ENCODE measurements around the gene ITGA11.

ITGA11 gene

GRCh38 chr15:68447976-68448755 lies 16.2 kb upstream of the ITGA11 start:
- no peak for DNase-seq (ENCODE audit: low read depth in 2 of 2)

- DNase-seq (ENCODE audit: low read depth in 2 of 2): no peak
These were observed 15.2 kb upstream of the ITGA11 start for GRCh38 chr15:68447209-68447608.

- DNase-seq (ENCODE audit: low read depth in 2 of 2): no peak
These were observed 13.4 kb upstream of the ITGA11 start for GRCh38 chr15:68445351-68445750.

GRCh38 chr15:68444336-68444735 lies 12.4 kb upstream of the ITGA11 start:
- DNase-seq (ENCODE audit: low read depth in 2 of 2): no peak

GRCh38 chr15:68442903-68443302 lies 10.9 kb upstream of the ITGA11 start:
- DNase-seq (ENCODE audit: low read depth in 2 of 2): no peak

GRCh38 chr15:68442041-68442440 lies 10.1 kb upstream of the ITGA11 start:
- DNase-seq (ENCODE audit: low read depth in 2 of 2): no peak

- DNase-seq (ENCODE audit: low read depth in 2 of 2): no peak
These were observed 9.2 kb upstream of the ITGA11 start for GRCh38 chr15:68441045-68441743.

- DNase-seq (ENCODE audit: low read depth in 2 of 2): no peak
These were observed 8.2 kb upstream of the ITGA11 start for GRCh38 chr15:68440136-68440535.

GRCh38 chr15:68439506-68439905 lies 7.5 kb upstream of the ITGA11 start:
- DNase-seq (ENCODE audit: low read depth in 2 of 2): no peak

- no peak for DNase-seq (ENCODE audit: low read depth in 2 of 2)
These were observed 4.7 kb upstream of the ITGA11 start for GRCh38 chr15:68436680-68437079.

- no peak for DNase-seq (ENCODE audit: low read depth in 2 of 2)
These were observed 4.0 kb upstream of the ITGA11 start for GRCh38 chr15:68435966-68436365.

- DNase-seq (ENCODE audit: low read depth in 2 of 2): no peak
These were observed 2.1 kb upstream of the ITGA11 start for GRCh38 chr15:68434021-68434420.

GRCh38 chr15:68433551-68433950 lies 1.6 kb upstream of the ITGA11 start:
- DNase-seq (ENCODE audit: low read depth in 2 of 2): no peak

- DNase-seq (ENCODE audit: low read depth in 2 of 2): no peak
These were observed 590 bp upstream of the ITGA11 start for GRCh38 chr15:68432441-68433064.

- DNase-seq (ENCODE audit: low read depth in 2 of 2): no peak
These were observed 749 bp downstream of the ITGA11 start for GRCh38 chr15:68431037-68431791.

GRCh38 chr15:68430471-68431036 lies 1.4 kb downstream of the ITGA11 start:
- DNase-seq (ENCODE audit: low read depth in 2 of 2): no peak

GRCh38 chr15:68429691-68430470 lies 2.1 kb downstream of the ITGA11 start:
- DNase-seq (ENCODE audit: low read depth in 2 of 2): no peak

- DNase-seq (ENCODE audit: low read depth in 2 of 2): no peak
These were observed 3.5 kb downstream of the ITGA11 start for GRCh38 chr15:68428431-68428940.

GRCh38 chr15:68427963-68428362 lies 4.0 kb downstream of the ITGA11 start:
- no peak for DNase-seq (ENCODE audit: low read depth in 2 of 2)

- DNase-seq (ENCODE audit: low read depth in 2 of 2): no peak
These were observed 4.6 kb downstream of the ITGA11 start for GRCh38 chr15:68427366-68427765.

GRCh38 chr15:68426116-68426515 lies 5.8 kb downstream of the ITGA11 start:
- DNase-seq (ENCODE audit: low read depth in 2 of 2): no peak
